ENCODE measurements around the gene TLR9.
"Not testable (repeated sequence)": the region's sequence is repeated elsewhere in the genome, so short reads cannot be mapped to it uniquely, and the experiment has no call there.

The TLR9 gene, protein sequence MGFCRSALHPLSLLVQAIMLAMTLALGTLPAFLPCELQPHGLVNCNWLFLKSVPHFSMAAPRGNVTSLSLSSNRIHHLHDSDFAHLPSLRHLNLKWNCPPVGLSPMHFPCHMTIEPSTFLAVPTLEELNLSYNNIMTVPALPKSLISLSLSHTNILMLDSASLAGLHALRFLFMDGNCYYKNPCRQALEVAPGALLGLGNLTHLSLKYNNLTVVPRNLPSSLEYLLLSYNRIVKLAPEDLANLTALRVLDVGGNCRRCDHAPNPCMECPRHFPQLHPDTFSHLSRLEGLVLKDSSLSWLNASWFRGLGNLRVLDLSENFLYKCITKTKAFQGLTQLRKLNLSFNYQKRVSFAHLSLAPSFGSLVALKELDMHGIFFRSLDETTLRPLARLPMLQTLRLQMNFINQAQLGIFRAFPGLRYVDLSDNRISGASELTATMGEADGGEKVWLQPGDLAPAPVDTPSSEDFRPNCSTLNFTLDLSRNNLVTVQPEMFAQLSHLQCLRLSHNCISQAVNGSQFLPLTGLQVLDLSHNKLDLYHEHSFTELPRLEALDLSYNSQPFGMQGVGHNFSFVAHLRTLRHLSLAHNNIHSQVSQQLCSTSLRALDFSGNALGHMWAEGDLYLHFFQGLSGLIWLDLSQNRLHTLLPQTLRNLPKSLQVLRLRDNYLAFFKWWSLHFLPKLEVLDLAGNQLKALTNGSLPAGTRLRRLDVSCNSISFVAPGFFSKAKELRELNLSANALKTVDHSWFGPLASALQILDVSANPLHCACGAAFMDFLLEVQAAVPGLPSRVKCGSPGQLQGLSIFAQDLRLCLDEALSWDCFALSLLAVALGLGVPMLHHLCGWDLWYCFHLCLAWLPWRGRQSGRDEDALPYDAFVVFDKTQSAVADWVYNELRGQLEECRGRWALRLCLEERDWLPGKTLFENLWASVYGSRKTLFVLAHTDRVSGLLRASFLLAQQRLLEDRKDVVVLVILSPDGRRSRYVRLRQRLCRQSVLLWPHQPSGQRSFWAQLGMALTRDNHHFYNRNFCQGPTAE

DNA sequence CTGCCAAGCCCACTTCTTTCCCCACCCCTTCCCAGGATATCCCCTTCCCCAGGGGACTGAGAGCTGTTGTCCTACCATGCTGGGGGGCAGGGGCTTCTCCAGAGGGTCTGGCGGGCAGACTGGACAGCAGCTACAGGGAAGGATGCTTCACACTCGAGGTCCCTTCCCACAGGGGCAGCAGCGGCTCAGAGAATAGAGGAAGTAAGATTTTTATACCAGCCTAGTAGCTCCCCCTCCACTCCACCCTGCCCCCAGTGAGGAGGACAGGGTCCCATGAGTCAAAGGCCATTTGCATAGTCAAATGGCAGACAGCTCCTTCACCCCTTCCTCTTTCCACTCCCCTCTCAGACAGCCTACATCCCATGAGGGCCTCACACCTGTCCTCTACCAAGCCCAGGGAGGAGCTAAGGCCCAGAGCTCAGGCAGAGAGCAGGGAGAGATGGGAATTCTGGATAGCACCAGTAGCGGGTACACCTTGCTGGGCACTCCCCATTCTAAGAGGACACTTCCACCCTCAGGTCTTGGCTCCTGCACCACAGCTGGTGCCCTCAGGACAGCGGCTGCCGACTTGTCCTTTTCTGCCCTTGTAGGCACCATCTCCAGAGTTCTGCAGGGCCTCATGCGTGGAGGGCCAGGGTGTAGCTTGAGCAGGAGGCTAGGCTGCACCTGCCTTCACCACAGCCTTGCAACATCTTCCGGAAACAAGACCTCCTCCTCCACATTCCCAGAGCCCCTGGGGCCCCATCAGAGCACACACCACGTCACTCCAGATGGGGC is at the start of gene TLR9:
TSS of gene TLR9 (minus strand) at position 194 of the 777 bp plus-strand sequence. CDS start at position 78, 116 bp downstream.
- no peak for DNase-seq

DNA sequence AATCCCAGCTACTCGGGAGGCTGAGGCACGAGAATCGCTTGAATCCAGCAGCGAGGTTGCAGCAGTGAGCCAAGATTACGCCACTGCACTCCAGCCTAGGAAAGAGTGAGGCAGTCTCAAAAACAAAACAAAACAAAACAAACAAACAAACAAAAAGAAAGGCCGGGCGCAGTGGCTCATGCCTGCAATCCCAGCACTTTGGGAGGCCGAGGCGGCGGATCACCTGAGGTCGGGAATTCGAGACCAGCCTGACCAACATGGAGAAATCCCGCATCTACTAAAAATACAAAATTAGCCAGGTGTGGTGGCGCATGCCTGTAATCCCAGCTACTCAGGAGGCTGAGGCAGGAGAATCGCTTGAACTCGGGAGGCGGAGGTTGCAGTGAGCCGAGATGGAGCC is 49.3 kb upstream of the TLR9 start:
- DNase-seq: not testable (repeated sequence)

DNA sequence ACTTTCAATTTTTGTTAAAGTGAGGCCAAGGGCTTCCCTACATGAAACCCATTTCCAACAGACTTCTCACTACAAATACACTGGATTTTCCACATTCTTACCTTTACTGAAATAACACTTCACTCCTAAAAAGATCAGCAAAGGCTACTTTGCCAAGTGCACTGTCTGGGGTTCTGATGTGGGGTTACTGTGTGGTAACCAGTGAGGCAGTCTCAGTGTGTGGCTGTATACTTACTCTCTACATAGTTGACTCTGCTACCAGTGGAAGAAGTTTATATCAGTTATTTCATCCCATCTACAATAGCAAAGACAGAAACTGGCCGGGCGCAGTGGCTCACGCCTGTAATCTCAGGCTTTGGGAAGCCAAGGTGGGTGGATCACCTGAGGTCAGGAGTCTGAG is 47.4 kb upstream of the TLR9 start:
- no peak for DNase-seq

DNA sequence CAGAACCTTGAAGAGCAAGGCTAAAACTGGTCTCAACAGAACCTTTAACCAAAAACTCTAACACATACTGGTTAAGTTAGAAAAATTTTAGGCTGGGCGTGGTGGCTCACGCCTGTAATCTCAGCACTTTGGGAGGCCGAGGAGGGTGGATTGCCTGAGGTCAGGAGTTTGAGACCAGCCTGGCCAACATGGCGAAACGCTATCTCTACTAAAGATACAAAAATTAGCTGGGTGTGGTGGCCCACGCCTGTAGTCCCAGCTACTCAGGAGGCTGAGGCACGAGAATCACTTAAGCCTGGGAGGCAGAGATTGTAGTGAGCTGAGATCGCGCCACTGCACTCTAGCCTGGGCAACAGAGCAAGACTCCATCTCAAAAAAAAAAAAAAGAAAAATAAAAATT is 46.7 kb upstream of the TLR9 start:
- not testable (repeated sequence) for DNase-seq

DNA sequence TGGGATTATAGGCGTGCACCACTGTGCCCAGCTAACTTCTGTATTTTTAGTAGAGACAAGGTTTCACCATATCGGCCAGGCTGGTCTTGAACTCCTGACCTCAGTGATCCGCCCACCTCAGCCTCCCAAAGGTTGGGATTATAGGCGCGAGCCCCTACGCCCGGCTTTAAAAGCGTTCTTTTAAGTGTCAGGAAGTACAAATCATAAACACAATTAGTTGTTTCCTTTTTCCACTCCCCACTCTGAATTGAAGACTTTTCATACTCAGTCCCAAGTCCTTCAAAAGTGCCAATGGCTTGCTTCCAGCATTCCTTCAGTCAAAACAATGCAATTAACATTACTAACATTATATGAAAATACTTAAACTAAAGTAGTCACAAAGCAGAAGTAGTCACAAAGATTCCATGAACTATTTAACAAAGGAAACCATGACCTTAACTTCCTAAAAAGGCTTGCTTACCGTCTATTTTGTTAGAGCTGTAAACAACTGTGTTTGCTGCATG is 44.9 kb upstream of the TLR9 start:
- no peak for DNase-seq

DNA sequence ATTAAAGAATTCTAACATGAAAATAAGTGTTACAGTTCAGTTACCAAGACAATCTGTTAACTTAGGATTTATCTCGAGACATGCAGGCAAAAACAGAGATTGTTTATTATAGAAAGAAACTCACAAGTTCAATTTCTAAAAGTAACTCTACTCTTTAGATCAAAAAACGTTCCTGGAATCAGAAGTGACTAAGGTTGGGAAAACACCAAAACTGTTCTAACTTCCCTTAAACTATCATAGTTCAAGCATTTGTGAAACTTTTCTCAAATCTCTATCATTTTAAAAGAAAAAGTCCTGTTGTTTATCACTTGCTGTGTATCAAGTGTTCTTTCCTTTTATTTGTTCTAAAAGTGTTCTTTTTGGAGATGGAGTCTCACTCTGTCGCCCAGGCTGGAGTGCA is 44.3 kb upstream of the TLR9 start:
- no peak for DNase-seq

DNA sequence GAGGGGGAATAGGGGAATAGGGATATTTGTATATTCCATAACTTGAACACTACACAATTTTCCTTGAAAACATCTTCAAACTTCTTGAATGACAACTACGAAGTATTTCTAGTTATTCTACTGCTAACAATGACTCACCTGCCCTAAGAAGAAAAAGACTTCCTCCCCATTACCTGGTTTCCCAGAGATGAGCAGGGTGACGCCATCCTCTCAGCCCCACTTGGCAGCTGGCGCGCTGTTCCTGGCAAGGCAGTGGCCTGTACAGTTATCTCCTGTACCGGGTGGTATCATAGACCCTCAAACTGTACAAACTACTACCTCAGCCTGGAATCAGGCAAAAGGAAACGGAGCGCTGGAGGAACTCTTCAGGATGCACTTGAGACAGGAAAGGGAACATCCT is 42.6 kb upstream of the TLR9 start:
- no peak for DNase-seq

DNA sequence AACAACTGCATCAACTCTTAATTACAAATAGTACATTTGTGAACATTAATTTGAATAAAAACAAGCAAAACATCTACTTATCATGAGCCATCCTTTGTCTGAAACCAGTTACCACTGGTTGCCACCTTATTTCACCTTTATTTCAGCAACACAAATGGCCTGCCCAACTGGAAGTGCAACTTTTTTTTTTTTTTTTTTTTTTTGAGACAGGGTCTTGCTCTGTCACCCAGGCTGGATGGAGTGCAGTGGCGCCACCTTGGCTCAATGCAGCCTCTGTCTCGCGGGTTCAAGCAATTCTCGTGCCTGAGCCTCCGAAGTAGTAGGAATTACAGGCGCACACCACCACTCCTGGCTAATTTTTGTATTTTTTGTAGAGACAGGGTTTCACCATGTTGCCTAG is 39.9 kb upstream of the TLR9 start:
- no peak for DNase-seq

DNA sequence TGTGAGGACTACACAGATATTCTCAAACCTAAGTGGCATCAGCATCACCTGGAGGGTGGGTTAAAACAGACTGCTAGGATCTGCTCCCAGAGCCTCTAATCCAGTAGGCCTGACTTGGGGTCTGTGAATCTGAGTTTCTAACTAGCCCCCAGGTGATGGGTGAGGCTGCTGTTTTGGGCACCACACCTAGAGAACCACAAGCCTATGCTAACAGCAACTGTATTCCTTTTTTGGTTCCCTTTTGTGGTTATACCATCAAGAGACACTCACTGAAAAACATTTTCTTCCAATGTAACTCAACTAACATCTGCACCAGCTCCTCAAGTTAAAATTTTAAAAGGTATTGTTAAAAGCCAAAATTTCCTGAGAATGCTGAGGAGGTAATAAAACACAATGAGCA is 37.0 kb upstream of the TLR9 start:
- no peak for DNase-seq

DNA sequence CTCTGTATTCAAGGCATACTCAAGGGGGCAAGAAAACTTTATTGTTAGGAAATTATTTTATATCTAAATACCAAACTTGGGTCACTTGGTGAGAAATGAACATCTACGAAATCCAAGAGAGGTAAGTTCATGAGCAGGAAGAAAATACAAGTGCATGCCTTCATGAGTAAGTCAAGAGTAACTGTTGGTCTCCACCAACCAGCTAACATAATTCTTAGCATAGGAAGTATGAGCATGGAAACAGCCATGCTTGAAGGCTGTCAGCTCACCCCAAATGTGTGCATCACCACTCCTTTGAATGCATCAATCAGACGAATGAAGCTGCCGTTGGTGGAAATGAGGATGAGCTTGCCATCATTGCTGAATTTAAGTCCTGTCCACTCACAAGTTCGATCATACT is 34.0 kb upstream of the TLR9 start:
- DNase-seq: no peak

DNA sequence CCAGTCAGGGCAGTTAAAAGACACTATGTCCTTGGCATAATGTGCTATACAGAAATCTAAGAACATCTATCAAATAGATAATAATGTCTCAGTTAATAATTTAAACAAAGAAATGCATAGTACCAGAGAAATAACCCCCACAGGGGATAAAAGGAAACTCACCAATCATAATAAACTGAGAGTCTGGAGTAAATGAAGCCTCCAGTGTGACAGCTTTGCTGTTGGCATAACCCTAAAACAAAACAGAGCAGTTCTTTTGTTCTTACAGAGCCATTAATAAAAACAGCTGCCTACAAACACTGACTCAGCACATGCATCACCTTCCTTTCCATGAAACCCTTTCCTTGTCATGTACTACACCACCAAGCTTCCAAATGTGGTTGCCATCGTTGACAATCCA is 33.6 kb upstream of the TLR9 start:
- DNase-seq: no peak

DNA sequence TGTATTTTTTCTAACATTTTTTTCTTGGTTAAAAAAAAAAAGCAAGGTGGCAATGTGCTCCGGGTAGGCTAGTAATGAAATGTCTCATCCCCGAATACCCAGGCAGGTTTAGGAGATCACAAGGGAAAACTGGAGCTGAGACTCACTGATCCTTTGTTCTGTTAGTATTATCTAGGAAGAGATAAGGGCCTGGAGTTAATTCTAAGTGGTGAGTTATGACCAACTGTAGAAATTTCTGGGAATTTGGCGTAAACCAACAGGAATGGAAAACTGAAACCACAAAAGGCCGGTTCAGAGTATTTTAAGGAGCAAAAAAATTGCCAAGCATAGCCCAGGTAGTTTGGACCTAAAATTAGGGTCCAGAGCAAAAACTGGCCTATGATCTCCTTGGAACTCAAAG is 32.5 kb upstream of the TLR9 start:
- DNase-seq: no peak

DNA sequence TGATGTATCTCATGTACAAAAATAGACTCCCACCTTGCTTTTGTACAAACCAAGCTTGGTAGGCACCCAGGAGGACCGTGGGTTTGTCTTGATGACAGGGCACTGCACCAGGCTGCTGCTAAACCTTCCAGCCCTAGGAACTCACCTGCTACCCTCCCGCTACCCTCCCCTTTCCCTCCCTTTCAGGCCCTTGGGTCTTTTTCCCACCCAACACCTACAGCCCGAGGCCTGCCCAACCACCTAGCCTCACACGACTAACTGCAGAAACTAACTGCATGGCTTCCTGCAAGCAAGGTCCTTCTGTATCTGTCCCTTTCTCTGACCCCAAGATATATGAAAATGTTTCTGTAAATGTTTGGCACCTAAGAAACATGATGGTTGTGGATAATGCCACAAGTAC is 31.2 kb upstream of the TLR9 start:
- no peak for DNase-seq

DNA sequence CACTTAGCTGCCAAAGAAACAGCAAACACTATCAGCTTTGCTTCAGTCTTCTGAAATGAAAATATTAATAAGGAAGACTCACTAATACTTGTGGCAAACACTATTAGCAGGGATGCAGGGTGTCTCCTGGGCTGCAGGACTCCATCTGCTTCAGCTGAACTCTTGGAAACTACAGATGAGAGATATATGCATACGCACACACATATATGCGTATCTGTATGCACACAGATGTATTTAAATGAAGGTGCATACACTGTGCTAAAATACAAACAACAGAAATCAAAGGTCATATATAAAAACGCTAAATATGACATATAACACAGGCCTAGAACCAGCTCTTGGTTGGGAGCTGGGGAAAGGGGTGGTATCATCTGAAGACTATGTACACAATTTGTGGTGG is 30.7 kb upstream of the TLR9 start:
- no peak for DNase-seq

DNA sequence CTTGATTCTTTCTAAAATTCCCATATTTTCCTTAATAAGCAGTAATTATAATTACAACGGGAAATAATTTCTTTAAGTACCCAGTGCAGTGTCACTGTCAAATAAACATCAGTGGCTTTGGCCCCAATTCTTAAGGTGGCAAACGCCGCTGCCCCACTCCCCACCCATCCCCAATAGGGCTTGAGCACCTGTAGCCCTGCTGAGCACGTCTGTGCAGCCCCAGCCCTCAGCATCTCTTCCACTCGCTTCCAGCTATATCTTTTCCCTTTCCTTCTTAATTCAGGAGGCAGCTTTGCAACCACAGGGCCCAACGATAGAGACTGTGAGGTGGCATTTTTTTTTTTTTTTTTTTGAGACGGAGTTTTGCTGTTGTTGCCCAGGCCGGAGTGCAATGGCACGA is 29.2 kb upstream of the TLR9 start:
- no peak for DNase-seq

DNA sequence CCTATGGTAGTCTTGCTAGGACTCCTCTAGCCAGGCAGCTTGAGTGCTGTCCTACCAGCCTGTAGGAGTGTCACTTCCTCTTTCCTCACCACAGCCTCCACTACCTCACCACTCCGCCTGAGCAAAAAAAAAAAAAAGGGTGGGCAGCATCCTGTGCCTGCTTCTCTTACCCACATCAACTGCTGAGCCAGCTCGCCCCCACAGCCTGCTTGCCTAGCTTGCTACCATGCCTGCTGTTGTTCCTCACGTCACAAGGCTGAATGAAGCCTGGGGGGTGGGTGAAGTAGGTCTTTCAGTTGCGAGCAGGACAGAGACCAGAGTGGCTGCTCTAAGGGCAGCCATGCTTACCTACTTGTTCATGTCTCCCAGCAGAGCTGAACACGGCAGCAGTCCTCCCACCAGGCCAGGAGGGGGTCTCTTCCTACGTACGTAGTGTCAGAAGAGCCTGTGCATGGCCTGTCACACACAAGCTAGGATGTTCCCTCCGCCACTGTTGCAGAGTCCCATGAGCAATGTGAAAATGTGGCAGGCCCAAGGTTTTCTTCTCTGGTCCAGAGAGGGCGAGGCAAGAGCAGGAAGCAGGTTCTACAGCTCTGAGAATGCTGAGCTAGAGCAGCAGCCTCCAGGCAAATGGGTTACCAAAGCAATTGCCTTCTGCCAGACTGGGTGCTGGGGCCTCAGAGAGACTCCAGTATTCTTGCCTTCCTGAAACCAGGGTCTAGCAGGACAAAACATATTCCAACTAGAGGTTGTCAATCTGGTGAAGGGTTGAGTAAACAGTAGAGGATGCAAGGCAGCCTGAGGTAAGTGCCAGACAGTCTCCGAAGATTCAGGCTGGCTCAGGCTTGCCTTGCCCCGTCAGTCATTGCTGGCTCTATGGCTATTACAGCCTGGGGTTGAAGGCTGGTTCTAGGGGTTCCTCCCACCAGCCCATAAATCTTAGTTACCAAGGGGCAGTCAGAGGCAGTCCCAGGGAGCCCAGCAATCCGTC is 28.2 kb upstream of the TLR9 start:
- peak in 45 of 58 donors; percentile 25 to 86 (median 61) for DNase-seq

DNA sequence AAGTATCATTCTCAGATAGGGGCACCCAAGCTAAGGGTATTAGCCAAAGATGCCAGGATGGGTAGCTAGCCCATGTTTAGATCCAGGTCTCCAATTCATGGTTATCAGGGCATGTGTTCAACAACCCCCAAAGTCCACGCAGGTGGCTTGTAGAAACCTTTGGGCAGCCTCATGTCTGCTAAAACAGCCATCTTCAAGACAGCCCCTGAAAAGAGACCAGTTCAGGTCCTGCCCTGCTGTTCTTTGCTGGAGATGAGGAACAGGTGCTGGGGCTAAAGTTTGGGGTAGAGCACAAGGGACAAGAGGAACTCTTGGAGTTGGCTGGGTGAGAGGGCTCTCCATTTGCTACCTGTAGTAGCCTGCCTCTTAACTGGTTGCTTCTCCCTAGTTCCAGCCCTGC is 24.7 kb upstream of the TLR9 start:
- no peak for DNase-seq

DNA sequence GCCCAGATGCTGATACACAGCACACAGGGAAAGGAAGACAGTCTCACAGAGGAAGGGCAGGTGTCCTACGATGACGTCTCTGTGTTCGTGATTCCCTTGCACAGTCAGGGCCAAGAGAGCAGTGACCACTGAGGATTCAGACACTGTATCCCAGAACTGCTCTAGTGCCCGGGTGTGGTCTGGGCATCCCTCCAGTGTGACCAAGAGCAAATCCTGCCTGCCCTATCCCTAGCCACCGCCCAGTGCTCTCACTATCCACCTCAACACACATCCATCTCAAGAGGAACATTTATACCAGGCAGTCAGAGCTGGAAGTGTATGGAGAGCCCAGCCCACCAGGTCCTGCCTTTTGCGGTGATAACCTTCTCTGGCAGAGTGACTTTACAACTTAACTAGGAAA is 24.2 kb upstream of the TLR9 start:
- no peak for DNase-seq

DNA sequence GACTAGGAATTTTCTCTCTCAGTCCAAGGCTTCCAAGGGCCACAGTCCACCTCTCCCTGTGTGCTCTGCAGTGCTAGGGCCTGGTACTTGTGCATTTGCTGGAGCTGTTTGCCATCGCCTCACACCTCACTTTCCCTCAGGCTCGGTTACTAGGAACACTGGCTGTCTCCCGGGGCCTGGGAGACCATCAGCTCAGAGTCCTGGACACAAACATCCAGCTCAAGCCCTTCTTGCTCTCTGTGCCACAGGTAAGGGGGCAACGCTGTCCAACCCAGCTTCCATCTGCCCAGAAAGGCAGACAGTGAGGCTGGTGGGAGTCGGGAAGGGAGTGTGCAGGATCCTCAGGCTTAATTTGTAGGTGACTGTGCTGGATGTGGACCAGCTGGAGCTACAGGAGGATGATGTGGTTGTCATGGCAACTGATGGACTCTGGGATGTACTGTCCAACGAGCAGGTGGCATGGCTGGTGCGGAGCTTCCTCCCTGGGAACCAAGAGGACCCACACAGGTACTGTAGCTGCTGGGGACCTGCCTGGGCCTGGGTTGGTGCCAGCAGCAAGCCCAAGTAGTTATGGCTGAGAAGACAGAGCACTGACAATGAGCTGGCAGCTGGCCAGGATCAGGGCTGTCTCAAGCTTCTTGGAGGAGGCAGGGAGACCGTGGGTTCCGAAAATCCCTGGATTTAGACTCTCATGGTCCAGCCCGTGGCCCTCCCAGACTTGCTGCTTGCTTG is 23.5 kb upstream of the TLR9 start:
- peak in 27 of 58 donors; percentile 25 to 82 (median 61) for DNase-seq
